Measurements from ENCODE around the gene ARX.

DNA sequence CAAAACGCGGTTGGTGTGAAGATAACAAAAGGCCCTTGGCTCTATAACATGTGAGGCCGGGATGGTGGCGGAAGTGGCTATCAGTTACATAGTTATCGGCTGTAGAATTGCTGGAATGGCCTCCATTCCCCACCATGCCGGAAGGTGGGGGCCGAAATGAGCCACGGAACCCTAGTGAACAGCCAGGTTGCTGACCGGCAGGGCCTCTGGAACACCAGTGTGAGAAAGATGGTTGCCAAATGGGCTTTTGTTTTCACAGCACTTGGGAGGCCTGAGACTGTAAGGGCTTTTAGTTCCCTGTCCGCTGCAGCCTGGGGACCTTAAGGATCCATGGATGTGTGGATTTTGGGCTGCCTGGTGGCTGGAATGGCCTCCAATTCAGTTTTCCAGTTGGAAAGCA lies 23.3 kb upstream of the ARX start:
- TF ChIP-seq, protein P1, sequence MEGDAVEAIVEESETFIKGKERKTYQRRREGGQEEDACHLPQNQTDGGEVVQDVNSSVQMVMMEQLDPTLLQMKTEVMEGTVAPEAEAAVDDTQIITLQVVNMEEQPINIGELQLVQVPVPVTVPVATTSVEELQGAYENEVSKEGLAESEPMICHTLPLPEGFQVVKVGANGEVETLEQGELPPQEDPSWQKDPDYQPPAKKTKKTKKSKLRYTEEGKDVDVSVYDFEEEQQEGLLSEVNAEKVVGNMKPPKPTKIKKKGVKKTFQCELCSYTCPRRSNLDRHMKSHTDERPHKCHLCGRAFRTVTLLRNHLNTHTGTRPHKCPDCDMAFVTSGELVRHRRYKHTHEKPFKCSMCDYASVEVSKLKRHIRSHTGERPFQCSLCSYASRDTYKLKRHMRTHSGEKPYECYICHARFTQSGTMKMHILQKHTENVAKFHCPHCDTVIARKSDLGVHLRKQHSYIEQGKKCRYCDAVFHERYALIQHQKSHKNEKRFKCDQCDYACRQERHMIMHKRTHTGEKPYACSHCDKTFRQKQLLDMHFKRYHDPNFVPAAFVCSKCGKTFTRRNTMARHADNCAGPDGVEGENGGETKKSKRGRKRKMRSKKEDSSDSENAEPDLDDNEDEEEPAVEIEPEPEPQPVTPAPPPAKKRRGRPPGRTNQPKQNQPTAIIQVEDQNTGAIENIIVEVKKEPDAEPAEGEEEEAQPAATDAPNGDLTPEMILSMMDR (IDR thresholded peaks at IDR 0.05; ENCODE audit: poor library complexity, severe bottlenecking): no peak
- TF ChIP-seq POLR2AphosphoS5 (IDR thresholded peaks at IDR 0.05): no peak
- TF ChIP-seq EZH2 (IDR thresholded peaks at IDR 0.05; ENCODE audit: borderline replicate concordance, insufficient read depth, low read length, poor library complexity, severe bottlenecking): no peak
- TF ChIP-seq SMC3 (conservative IDR thresholded peaks at IDR 0.05; ENCODE audit: poor library complexity): no peak
- TF ChIP-seq TAF1 (IDR thresholded peaks at IDR 0.05; ENCODE audit: low read depth): no peak
- TF ChIP-seq, protein P2, sequence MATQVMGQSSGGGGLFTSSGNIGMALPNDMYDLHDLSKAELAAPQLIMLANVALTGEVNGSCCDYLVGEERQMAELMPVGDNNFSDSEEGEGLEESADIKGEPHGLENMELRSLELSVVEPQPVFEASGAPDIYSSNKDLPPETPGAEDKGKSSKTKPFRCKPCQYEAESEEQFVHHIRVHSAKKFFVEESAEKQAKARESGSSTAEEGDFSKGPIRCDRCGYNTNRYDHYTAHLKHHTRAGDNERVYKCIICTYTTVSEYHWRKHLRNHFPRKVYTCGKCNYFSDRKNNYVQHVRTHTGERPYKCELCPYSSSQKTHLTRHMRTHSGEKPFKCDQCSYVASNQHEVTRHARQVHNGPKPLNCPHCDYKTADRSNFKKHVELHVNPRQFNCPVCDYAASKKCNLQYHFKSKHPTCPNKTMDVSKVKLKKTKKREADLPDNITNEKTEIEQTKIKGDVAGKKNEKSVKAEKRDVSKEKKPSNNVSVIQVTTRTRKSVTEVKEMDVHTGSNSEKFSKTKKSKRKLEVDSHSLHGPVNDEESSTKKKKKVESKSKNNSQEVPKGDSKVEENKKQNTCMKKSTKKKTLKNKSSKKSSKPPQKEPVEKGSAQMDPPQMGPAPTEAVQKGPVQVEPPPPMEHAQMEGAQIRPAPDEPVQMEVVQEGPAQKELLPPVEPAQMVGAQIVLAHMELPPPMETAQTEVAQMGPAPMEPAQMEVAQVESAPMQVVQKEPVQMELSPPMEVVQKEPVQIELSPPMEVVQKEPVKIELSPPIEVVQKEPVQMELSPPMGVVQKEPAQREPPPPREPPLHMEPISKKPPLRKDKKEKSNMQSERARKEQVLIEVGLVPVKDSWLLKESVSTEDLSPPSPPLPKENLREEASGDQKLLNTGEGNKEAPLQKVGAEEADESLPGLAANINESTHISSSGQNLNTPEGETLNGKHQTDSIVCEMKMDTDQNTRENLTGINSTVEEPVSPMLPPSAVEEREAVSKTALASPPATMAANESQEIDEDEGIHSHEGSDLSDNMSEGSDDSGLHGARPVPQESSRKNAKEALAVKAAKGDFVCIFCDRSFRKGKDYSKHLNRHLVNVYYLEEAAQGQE (IDR thresholded peaks at IDR 0.05; ENCODE audit: borderline replicate concordance): no peak
- no peak for TF ChIP-seq EP300 (conservative IDR thresholded peaks at IDR 0.05; ENCODE audit: poor library complexity, severe bottlenecking)
- no peak for TF ChIP-seq RAD21 (conservative IDR thresholded peaks at IDR 0.05)

Measured in neural cell (in vitro differentiated cells).